HEK293 (cell line): ENCODE measurements around the gene ENC1.

ENCODE experiments used
- CTCF ChIA-PET: fragments of 350-600 bp; formaldehyde crosslinking; extraction: SDS; loops from one replicate; lab custom pipeline; 2021; ENCODE audit warnings: antibody characterized with exemption; lab: Yijun Ruan, JAX
- POLR2A ChIA-PET: fragments of 300-600 bp; formaldehyde crosslinking; extraction: SDS; loops from one replicate; lab custom pipeline; 2020; ENCODE audit warnings: antibody characterized with exemption, inconsistent platforms; lab: Yijun Ruan, JAX
- H3K27ac ChIP-seq: fragments of 200-500 bp; sonication (Bioruptor generic); 2 replicates; pipeline ENCODE4 v1.5.1; 2014; ENCODE audit warnings: low read depth, low read length, control low read depth, inconsistent platforms; ENCODE audit errors: extremely low read depth
- H3K36me3 ChIP-seq, 2 experiments: fragments of 200-500 bp in 1 of 2; sonication (Bioruptor generic) in 1 of 2; 1 replicate in 1 of 2; 2 replicates in 1 of 2; pipeline ENCODE4 v1.5.1; 2014 to 2017; ENCODE audit warnings: inconsistent platforms in 2 of 2, low read length in 2 of 2; ENCODE audit not compliant: control insufficient read depth in 2 of 2, insufficient read depth in 1 of 2
- H3K4me1 ChIP-seq: fragments of 200-500 bp; sonication (Bioruptor generic); 2 replicates; pipeline ENCODE4 v1.5.1; 2014; ENCODE audit warnings: mild to moderate bottlenecking, low read length, inconsistent platforms; ENCODE audit not compliant: control insufficient read depth, insufficient read depth
- H3K4me3 ChIP-seq: 2 replicates; pipeline ENCODE4 v1.5.1; 2011; ENCODE audit warnings: low read depth, mild to moderate bottlenecking, control low read depth, low read length, moderate library complexity
- H3K9me3 ChIP-seq: fragments of 200-500 bp; sonication (Bioruptor generic); 2 replicates; pipeline ENCODE4 v1.5.1; 2014; ENCODE audit warnings: low read depth, low read length, inconsistent platforms; ENCODE audit not compliant: control insufficient read depth, insufficient read depth
- GLI2 ChIP-seq: fragments of 450-650 bp; formaldehyde crosslinking; IDR thresholded peaks from 2 replicates; pipeline ENCODE4; 2017; ENCODE audit warnings: missing biosample characterization, missing genetic modification characterization, low read depth, borderline replicate concordance
- HOXC10 ChIP-seq: sonication (generic); formaldehyde crosslinking; IDR thresholded peaks from 2 replicates; pipeline ENCODE4 v1.8.1; 2023; ENCODE audit warnings: mild to moderate bottlenecking, missing genetic modification reagents
- KLF1 ChIP-seq: fragments of 450-650 bp; formaldehyde crosslinking; IDR thresholded peaks from 2 replicates; pipeline ENCODE4 v1.5.1; 2016; ENCODE audit warnings: missing biosample characterization, missing genetic modification characterization
- KLF10 ChIP-seq: fragments of 450-650 bp; IDR thresholded peaks from 2 replicates; pipeline ENCODE4 v1.5.1; 2018; ENCODE audit warnings: missing biosample characterization, mild to moderate bottlenecking, missing genetic modification characterization
- MEIS1 ChIP-seq: sonication (generic); formaldehyde crosslinking; IDR thresholded peaks from 2 replicates; pipeline ENCODE4 v1.8.1; 2022; ENCODE audit warnings: missing genetic modification reagents, mild to moderate bottlenecking, borderline replicate concordance
- OSR2 ChIP-seq: fragments of 450-650 bp; formaldehyde crosslinking; IDR thresholded peaks from 2 replicates; pipeline ENCODE4 v1.5.1; 2016; ENCODE audit warnings: missing biosample characterization, missing genetic modification characterization
- SP2 ChIP-seq: fragments of 450-650 bp; formaldehyde crosslinking; IDR thresholded peaks from 2 replicates; pipeline ENCODE4 v1.5.1; 2016; ENCODE audit warnings: missing biosample characterization, missing genetic modification characterization
- TCF7L2 ChIP-seq: IDR thresholded peaks from 2 replicates; pipeline ENCODE4 v1.6.1; 2011; ENCODE audit warnings: low read depth, mild to moderate bottlenecking, inconsistent platforms, low read length, moderate library complexity, borderline replicate concordance
- TRIM28 ChIP-seq: IDR thresholded peaks from 2 replicates; pipeline ENCODE4 v1.6.1; 2011; ENCODE audit warnings: low read length, control low read depth, borderline replicate concordance
- YY2 ChIP-seq: fragments of 450-650 bp; formaldehyde crosslinking; IDR thresholded peaks from 2 replicates; pipeline ENCODE4 v1.5.1; 2016; ENCODE audit warnings: missing biosample characterization, missing genetic modification characterization
- ZNF132 ChIP-seq: fragments of 450-650 bp; formaldehyde crosslinking; IDR thresholded peaks from 2 replicates; pipeline ENCODE4 v1.5.1; 2017; ENCODE audit warnings: missing biosample characterization, missing genetic modification characterization, borderline replicate concordance
- ZNF19 ChIP-seq: fragments of 450-650 bp; formaldehyde crosslinking; IDR thresholded peaks from 2 replicates; pipeline ENCODE4; 2016; ENCODE audit warnings: missing biosample characterization, missing genetic modification characterization, low read depth
- ZNF37A ChIP-seq: fragments of 450-650 bp; IDR thresholded peaks from 2 replicates; pipeline ENCODE4 v1.5.1; 2018; ENCODE audit warnings: missing biosample characterization, missing genetic modification characterization
- ZNF473 ChIP-seq: fragments of 450-650 bp; formaldehyde crosslinking; IDR thresholded peaks from 2 replicates; pipeline ENCODE4 v1.5.1; 2017; ENCODE audit warnings: missing biosample characterization, missing genetic modification characterization
- ZNF660 ChIP-seq: fragments of 450-650 bp; IDR thresholded peaks from 2 replicates; pipeline ENCODE4 v1.5.1; 2018; ENCODE audit warnings: missing biosample characterization, mild to moderate bottlenecking, missing genetic modification characterization
- TF ChIP-seq, protein P1 (sequence below): fragments of 450-650 bp; formaldehyde crosslinking; conservative IDR thresholded peaks from 2 replicates; pipeline ENCODE4 v1.5.1; 2016; ENCODE audit warnings: low read depth, missing biosample characterization, missing genetic modification characterization
- TF ChIP-seq, protein P2 (sequence below): fragments of 450-650 bp; formaldehyde crosslinking; IDR thresholded peaks from 2 replicates; pipeline ENCODE4 v1.5.1; 2016; ENCODE audit warnings: missing biosample characterization, missing genetic modification characterization

Gene ENC1

DNA sequence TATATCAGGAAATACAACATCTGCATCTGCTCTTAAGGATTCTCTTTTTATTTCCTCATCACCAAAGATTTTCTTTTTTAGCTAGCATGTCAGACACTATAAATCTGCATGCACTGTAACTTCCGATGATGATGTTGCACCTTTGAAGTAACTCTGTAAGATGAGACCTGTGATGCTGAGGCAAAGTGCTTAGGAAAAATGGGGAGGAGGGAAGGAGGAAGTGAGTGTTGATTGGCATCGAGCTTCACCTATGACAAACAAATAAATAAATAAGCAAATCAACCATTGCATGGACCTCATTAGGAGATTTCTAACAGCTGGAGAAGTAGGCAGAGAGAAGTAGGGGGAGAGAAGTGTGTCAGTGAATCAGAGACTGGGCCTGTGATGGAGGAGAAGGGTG lies 52.6 kb downstream of the ENC1 start (continued):
- TF ChIP-seq, protein P1, sequence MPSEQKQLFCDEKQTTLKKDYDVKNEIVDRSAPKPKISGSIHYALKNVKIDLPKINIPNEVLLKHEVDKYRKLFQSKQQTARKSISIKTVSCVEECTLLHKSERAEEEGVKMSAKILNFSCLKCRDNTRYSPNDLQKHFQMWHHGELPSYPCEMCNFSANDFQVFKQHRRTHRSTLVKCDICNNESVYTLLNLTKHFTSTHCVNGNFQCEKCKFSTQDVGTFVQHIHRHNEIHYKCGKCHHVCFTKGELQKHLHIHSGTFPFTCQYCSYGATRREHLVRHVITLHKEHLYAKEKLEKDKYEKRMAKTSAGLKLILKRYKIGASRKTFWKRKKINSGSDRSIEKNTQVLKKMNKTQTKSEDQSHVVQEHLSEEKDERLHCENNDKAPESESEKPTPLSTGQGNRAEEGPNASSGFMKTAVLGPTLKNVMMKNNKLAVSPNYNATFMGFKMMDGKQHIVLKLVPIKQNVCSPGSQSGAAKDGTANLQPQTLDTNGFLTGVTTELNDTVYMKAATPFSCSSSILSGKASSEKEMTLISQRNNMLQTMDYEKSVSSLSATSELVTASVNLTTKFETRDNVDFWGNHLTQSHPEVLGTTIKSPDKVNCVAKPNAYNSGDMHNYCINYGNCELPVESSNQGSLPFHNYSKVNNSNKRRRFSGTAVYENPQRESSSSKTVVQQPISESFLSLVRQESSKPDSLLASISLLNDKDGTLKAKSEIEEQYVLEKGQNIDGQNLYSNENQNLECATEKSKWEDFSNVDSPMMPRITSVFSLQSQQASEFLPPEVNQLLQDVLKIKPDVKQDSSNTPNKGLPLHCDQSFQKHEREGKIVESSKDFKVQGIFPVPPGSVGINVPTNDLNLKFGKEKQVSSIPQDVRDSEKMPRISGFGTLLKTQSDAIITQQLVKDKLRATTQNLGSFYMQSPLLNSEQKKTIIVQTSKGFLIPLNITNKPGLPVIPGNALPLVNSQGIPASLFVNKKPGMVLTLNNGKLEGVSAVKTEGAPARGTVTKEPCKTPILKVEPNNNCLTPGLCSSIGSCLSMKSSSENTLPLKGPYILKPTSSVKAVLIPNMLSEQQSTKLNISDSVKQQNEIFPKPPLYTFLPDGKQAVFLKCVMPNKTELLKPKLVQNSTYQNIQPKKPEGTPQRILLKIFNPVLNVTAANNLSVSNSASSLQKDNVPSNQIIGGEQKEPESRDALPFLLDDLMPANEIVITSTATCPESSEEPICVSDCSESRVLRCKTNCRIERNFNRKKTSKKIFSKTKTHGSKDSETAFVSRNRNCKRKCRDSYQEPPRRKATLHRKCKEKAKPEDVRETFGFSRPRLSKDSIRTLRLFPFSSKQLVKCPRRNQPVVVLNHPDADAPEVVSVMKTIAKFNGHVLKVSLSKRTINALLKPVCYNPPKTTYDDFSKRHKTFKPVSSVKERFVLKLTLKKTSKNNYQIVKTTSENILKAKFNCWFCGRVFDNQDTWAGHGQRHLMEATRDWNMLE = no peak
- TF ChIP-seq ZNF132 (tag by site-specific recombination) (no peak), KLF1 (tag by site-specific recombination) (no peak), TCF7L2 (no peak), YY2 (tag by site-specific recombination) (no peak), KLF10 (tag by site-specific recombination) (no peak), ZNF473 (tag by site-specific recombination) (no peak), ZNF660 (no peak), OSR2 (tag by site-specific recombination) (no peak), HOXC10 (CRISPR knock-in tag) (no peak), ZNF37A (no peak)

DNA sequence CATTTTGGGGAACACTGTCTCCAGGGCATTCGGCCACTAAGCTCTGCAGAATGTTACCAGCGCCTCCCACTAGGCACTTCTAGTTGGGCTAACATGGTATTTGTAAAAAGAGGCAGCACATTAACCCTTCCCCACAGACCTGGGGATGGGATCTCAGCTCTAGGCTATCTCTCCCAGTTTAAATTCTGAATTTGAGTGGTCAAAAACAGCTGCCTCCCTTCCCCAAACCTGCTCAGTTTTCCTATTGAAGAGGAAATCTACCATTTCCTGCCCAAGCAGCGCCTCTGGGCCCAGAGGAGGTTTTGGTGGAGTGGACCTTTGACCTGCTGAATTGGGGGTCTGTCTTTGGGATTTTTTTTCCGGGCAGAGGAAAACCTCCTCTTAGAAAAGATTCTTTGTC lies 53.2 kb downstream of the ENC1 start:
- CTCF ChIA-PET = interaction anchor here (0.5 kb wide), 1 partner anchor 328 kb away, joined by 3 read pairs; no protein-coding TSS in a partner anchor
- Histone ChIP-seq H3K36me3 (no peaks in the 10 kb centered on the region), H3K4me3 (no peak overlapping the region), H3K27ac (no peak overlapping the region), H3K4me1 (no peaks in the 10 kb centered on the region), H3K9me3 (no peaks in the 10 kb centered on the region)
- no peak for TF ChIP-seq ZNF19 (tag by site-specific recombination)
- POLR2A ChIA-PET = no interaction called here

DNA sequence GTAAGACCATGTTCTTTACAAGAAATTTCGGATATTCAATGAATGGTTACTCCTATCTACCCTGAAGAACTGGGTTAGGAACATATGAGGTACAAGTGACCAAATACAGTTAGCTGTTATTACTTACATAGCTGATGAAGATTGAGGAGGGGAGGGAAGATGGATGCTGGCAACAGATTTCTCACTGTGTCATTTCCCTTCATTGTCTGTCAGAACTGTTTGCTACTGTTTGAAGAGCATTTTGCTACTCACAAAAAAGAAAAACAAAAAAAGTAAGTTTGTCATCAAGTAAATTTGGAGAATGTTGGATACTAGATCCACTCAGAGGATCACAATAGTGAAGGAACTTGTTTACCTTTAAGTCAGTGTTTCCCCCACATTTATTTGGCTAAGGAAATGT lies 53.7 kb downstream of the ENC1 start:
- ChIA-PET CTCF (interaction anchor here (0.5 to 0.7 kb wide), 2 partner anchors 24 to 328 kb away, joined by 3 to 4 read pairs; no protein-coding TSS in a partner anchor), POLR2A (no interaction called here)
- no peak overlapping the region for H3K4me3 ChIP-seq
- no peaks in the 10 kb centered on the region for H3K4me1 ChIP-seq
- no peaks in the 10 kb centered on the region for H3K36me3 ChIP-seq
- H3K9me3 ChIP-seq = no peaks in the 10 kb centered on the region
- no peak for TF ChIP-seq GLI2
- TF ChIP-seq TRIM28 = no peak
- no peak for TF ChIP-seq MEIS1
- TF ChIP-seq SP2 (tag by site-specific recombination) = no peak
- TF ChIP-seq, protein P2, sequence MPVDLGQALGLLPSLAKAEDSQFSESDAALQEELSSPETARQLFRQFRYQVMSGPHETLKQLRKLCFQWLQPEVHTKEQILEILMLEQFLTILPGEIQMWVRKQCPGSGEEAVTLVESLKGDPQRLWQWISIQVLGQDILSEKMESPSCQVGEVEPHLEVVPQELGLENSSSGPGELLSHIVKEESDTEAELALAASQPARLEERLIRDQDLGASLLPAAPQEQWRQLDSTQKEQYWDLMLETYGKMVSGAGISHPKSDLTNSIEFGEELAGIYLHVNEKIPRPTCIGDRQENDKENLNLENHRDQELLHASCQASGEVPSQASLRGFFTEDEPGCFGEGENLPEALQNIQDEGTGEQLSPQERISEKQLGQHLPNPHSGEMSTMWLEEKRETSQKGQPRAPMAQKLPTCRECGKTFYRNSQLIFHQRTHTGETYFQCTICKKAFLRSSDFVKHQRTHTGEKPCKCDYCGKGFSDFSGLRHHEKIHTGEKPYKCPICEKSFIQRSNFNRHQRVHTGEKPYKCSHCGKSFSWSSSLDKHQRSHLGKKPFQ (tag by site-specific recombination) = no peak
- no peak overlapping the region for H3K27ac ChIP-seq
